GM23338 (cell line): ENCODE results near the gene PAIP1.

Source experiments
- CREB1 ChIP-seq: fragments of 250-450 bp; sonication (Bioruptor Pico); IDR thresholded peaks from 2 replicates; pipeline ENCODE4 v1.5.0; 2020; ENCODE audit warnings: low read depth, mild to moderate bottlenecking, moderate library complexity
- CTCF ChIP-seq, 2 experiments: fragments of 200-600 bp in 1 of 2; sonication (generic) in 1 of 2; conservative IDR thresholded peaks; 2 replicates each; pipeline versions ENCODE4 v1.5.1 to v1.6.1; 2016 to 2017; ENCODE audit warnings: antibody characterized with exemption in 2 of 2, low read depth in 2 of 2, mild to moderate bottlenecking in 2 of 2, moderate library complexity in 1 of 2
- EZH2 ChIP-seq: fragments of 200-600 bp; sonication (generic); IDR thresholded peaks from one replicate; pipeline ENCODE4 v1.8.0; 2017; ENCODE audit warnings: antibody characterized with exemption, mild to moderate bottlenecking, low read depth; ENCODE audit not compliant: unreplicated experiment
- EZH2phosphoT487 ChIP-seq: fragments of 200-600 bp; sonication (generic); IDR thresholded peaks from one replicate; pipeline ENCODE4 v1.8.1; 2018; ENCODE audit warnings: antibody characterized with exemption; ENCODE audit not compliant: unreplicated experiment
- JUNB ChIP-seq: IDR thresholded peaks from one replicate; pipeline ENCODE4 v1.6.1; 2016; ENCODE audit warnings: antibody characterized with exemption; ENCODE audit not compliant: unreplicated experiment
- POLR2AphosphoS5 ChIP-seq: IDR thresholded peaks from 2 replicates; pipeline ENCODE4 v1.6.1; 2016; ENCODE audit warnings: antibody characterized with exemption, low read depth
- REST ChIP-seq: IDR thresholded peaks from one replicate; pipeline ENCODE4 v1.6.1; 2018; ENCODE audit warnings: antibody characterized with exemption; ENCODE audit not compliant: unreplicated experiment

DNA sequence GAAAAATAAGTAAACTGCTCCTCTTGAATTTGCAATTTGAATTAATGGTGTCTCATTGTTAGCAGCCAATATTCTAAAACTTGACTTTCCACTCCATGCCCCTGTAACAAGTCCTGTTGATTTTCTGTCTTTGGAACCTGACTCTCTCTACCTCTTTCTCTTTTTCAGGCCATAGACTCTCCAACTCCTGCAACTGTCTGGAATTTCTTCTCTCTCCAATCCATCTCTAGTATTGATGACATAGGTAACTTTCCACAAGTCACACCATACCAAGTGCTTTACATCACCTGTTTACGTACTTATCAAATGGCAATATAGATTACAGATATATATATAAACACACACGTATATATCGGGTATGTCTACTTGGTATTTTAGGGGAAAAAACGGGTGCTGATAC lies 42.9 kb downstream of the PAIP1 start:
- TF ChIP-seq POLR2AphosphoS5 = no peak
- no peak for TF ChIP-seq CTCF (conservative IDR thresholded peaks at IDR 0.05; ENCODE audit: low read depth in 2 of 2)
- TF ChIP-seq EZH2phosphoT487 = no peak
- TF ChIP-seq REST = no peak
- TF ChIP-seq CREB1 (CRISPR knock-in tag) = no peak
- no peak for TF ChIP-seq JUNB
- no peak for TF ChIP-seq EZH2
